Measurements from ENCODE around the gene ZMAT3. TPM values are rescaled to one million over a fixed set of nuclear protein-coding genes. Genes with fewer than 3 reads are reported as not detected.
"Not testable (repeated sequence)": the region's sequence is repeated elsewhere in the genome, so short reads cannot be mapped to it uniquely, and the experiment has no call there.

Gene ZMAT3
- total RNA-seq, 2 experiments from 2014 or later, result 14.1 to 15.1 TPM

GRCh38 chr3:179063945-179064560, 7.6 kb downstream of the ZMAT3 start:
- CTCF ChIA-PET, result interaction anchor here (0.6 to 2.0 kb wide), 4 partner anchors 10 to 83 kb away, joined by 3 to 6 read pairs (median 4); partner anchors contain the start of gene PIK3CA
- H3K27me3 Mint-ChIP-seq, result no peaks in the 10 kb centered on the region
- DNase-seq, result no peak
- no peak overlapping the region for H3K27ac Mint-ChIP-seq
- peaks cover 45% of the 10 kb centered on the region for H3K36me3 Mint-ChIP-seq
- H3K4me1 Mint-ChIP-seq, result peaks cover 8% of the 10 kb centered on the region
- ATAC-seq, result no peak
- H3K4me3 Mint-ChIP-seq, result no peak overlapping the region
- H3K9me3 Mint-ChIP-seq (ENCODE audit: low read depth), result no peaks in the 10 kb centered on the region

- no peak overlapping the region for H3K27ac Mint-ChIP-seq
- no peak for DNase-seq
- no peak overlapping the region for H3K4me3 Mint-ChIP-seq
- CTCF ChIA-PET, result no interaction called here
- H3K27me3 Mint-ChIP-seq, result no peaks in the 10 kb centered on the region
- H3K36me3 Mint-ChIP-seq, result peaks cover 47% of the 10 kb centered on the region
- H3K9me3 Mint-ChIP-seq (ENCODE audit: low read depth), result peaks cover 3% of the 10 kb centered on the region
- no peaks in the 10 kb centered on the region for H3K4me1 Mint-ChIP-seq
- ATAC-seq, result no peak
Observed at GRCh38 chr3:179056326-179056725, 15.3 kb downstream of the ZMAT3 start.

DNA sequence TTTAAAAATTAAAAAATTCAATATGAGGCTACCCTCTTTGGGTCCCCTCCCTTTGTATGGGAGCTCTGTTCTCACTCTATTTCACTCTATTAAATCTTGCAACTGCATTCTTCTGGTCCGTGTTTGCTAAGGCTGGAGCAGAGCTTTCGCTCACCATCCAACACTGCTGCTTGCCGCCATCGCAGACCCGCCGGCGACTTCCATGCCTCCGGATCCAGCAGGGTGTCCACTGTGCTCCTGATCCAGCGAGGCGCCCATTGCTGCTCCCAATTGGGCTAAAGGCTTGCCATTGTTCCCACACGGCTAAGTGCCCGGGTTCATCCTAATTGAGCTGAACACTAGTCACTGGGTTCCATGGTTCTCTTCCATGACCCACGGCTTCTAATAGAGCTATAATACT, 17.0 kb downstream of the ZMAT3 start:
- H3K27me3 Mint-ChIP-seq; DNase-seq; CTCF ChIA-PET; ATAC-seq; H3K9me3 Mint-ChIP-seq (ENCODE audit: low read depth); H3K4me3 Mint-ChIP-seq; H3K27ac Mint-ChIP-seq; H3K4me1 Mint-ChIP-seq: not testable (repeated sequence)
- H3K36me3 Mint-ChIP-seq, result peaks cover 50% of the 10 kb centered on the region

DNA sequence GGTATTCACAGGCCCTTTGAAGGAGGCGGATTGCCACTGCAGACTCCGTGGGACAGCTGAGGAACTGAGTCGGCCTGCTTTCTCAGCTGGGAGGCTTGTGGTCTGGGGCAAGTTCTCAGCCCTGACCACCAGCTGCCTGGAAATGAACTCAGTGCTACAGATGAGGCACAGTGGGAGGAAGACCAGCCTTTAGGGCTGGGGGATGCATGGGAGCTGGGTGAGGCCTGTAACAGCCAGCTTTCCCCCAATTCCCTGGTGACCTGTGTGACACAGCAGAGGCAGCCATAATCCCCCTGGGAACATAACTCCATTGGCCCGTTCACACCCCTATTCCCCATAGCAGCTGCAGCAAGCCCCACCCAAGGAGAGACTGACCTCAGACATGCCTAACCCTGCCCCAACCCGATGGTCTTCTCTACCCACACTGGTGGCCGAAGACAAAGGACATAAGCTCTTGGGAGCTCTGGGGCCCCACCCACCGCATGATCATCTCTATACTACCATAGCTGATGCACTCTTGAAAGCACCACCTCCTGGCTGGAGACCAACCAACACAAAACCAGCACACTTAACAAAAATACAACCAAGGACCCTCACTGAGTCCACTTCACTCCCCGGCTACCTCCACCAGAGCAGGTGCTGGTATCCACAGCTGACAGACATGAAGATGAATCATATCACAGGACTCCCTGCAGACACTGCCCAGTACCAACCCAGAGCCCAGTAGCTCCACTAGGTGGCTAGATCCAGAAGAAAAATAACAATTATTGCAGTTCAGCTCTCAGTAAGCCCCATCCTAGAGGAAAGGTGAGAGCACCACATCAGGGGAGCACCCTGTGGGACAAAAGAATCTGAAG, 24.9 kb downstream of the ZMAT3 start:
- ATAC-seq (peak; percentile 30), DNase-seq (no peak)
- CTCF ChIA-PET, result interaction anchor here (1.4 kb wide), 1 partner anchor 58 kb away, joined by 3 read pairs; no protein-coding TSS in a partner anchor
- Mint-ChIP-seq H3K27me3 (no peaks in the 10 kb centered on the region), H3K27ac (no peak overlapping the region), H3K36me3 (peaks cover 38% of the 10 kb centered on the region), H3K4me1 (peaks cover 20% of the 10 kb centered on the region), H3K9me3 (ENCODE audit: low read depth) (peaks cover 4% of the 10 kb centered on the region), H3K4me3 (no peak overlapping the region)

DNA sequence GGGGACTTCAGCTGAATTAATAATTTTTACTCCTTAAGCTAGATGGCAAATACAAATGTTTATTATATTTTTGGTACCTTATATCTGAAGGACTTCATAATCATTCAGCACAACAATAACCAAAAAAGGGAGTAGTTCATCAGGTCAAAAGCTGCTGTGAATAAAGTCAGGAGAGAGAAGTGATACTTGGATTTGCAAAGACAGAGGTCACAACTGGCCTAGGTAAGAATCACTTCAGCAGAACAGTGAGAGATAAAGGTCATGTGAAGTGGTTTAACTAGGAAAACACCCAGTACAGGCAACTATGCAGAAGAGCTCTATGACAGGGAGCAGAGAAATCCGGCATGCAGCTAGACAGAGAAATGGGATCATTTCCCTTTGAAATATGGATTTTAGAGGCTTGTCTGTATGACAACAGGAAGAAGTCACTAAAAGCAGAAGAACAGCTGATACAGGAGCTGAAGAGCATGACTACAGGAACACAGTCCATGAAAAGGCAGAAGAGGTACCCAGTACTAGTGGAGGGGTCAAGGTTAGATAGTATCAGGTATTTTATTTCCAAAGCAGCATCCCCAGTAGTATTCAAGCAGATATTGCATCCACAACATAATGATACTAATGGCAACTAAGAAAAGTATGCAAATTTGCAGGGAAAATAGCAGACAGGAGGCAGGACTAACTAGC, 25.7 kb downstream of the ZMAT3 start:
- Mint-ChIP-seq H3K27ac (no peak overlapping the region), H3K36me3 (peaks cover 38% of the 10 kb centered on the region), H3K4me3 (no peak overlapping the region), H3K4me1 (peaks cover 19% of the 10 kb centered on the region), H3K9me3 (ENCODE audit: low read depth) (peaks cover 3% of the 10 kb centered on the region), H3K27me3 (no peaks in the 10 kb centered on the region)
- DNase-seq (no peak), ATAC-seq (no peak)
- CTCF ChIA-PET, result interaction anchor here (1.4 kb wide), 1 partner anchor 59 kb away, joined by 3 read pairs; no protein-coding TSS in a partner anchor

DNA sequence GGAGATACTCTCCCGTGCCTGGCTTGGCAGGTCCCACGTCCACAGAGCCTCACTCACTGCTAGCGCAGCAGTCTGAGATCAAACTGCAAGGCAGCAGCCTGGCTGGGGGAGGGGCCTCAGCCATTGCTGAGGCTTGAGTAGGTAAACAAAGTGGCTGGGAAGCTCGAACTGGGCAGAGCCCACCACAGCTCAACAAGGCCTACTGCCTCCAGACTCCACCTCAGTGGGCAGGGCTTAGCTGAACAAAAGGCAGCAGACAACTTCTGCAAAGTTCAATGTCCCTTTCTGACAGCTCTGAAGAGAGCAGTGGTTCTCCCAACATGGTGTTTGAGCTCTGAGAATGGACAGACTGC, 32.7 kb downstream of the ZMAT3 start:
- ATAC-seq; CTCF ChIA-PET; H3K9me3 Mint-ChIP-seq (ENCODE audit: low read depth); H3K4me3 Mint-ChIP-seq; H3K27me3 Mint-ChIP-seq; DNase-seq; H3K27ac Mint-ChIP-seq: not testable (repeated sequence)
- Mint-ChIP-seq H3K36me3 (peaks cover 31% of the 10 kb centered on the region), H3K4me1 (peaks cover 12% of the 10 kb centered on the region)

DNA sequence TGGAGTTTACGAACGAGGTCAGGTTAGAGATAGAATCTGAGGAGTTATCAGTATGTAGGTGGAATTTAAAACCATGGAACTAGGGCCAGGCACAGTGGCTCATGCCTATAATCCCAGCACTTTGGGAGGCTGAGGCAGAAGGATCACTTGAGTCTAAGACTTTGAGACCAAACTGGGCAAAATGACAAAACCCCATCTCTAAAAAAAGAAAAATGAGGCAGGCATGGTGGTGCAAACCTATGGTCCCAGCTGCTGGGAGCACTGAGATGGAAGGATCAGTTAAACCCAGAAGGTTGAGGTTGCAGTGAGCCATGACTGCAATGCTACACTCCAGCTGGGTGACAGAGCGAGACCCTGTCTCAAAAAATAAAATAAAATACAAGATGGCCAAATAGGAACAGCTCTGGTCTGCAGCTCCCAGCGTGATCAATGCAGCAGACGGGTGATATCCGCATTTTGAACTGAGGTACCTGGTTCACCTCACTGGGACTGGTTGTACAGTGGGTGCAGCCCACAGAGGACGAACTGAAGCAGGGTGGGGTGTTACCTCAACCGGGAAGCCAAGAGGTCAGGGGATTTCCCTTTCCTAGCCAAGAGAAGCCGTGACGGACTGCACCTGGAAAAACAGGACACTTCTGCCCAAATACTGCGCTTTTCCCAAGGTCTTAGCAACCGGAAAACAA, 33.3 kb downstream of the ZMAT3 start:
- no peak for ATAC-seq
- CTCF ChIA-PET, result interaction anchor here (1.0 to 1.1 kb wide), 2 partner anchors 23 to 28 kb away, joined by 3 read pairs; no protein-coding TSS in a partner anchor
- Mint-ChIP-seq H3K4me1 (peaks cover 12% of the 10 kb centered on the region), H3K36me3 (peaks cover 28% of the 10 kb centered on the region), H3K9me3 (ENCODE audit: low read depth) (peaks cover 5% of the 10 kb centered on the region), H3K27me3 (no peaks in the 10 kb centered on the region), H3K4me3 (no peak overlapping the region), H3K27ac (no peak overlapping the region)
- no peak for DNase-seq

DNA sequence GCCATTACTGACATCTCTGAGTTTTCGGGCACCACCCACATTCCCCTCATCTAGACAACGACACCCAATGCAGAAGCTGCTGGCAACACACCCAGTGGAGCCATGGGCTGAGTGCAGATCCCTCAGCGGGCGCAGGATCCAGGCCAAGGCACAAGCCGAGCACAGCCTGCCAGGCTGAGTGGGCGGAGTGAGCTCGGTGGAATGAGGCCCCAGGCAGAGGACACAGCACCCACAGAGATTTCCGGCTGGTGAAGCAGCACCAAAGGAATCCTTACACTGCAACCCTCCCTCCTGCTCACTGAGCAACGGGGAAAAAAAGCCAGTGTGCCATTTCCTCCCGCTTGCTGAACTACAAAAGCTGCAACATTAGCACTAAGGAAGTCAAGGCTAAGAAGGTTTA, 34.3 kb downstream of the ZMAT3 start:
- H3K27ac Mint-ChIP-seq, result peak overlapping the region; percentile 55
- H3K27me3 Mint-ChIP-seq, result no peaks in the 10 kb centered on the region
- peak; percentile 45 for DNase-seq
- peaks cover 23% of the 10 kb centered on the region for H3K36me3 Mint-ChIP-seq
- H3K4me3 Mint-ChIP-seq, result no peak overlapping the region
- H3K4me1 Mint-ChIP-seq, result peaks cover 12% of the 10 kb centered on the region
- peak; percentile 85 for ATAC-seq
- CTCF ChIA-PET, result interaction anchor here (1.0 to 1.1 kb wide), 2 partner anchors 22 to 29 kb away, joined by 3 read pairs; no protein-coding TSS in a partner anchor
- H3K9me3 Mint-ChIP-seq (ENCODE audit: low read depth), result peaks cover 2% of the 10 kb centered on the region

- Mint-ChIP-seq H3K4me3 (no peak overlapping the region), H3K36me3 (peaks cover 23% of the 10 kb centered on the region), H3K9me3 (ENCODE audit: low read depth) (peaks cover 2% of the 10 kb centered on the region), H3K27me3 (no peaks in the 10 kb centered on the region), H3K27ac (no peak overlapping the region), H3K4me1 (peaks cover 12% of the 10 kb centered on the region)
- DNase-seq, result no peak
- CTCF ChIA-PET, result no interaction called here
- no peak for ATAC-seq
Observed at GRCh38 chr3:179036626-179037300, 34.8 kb downstream of the ZMAT3 start.

DNA sequence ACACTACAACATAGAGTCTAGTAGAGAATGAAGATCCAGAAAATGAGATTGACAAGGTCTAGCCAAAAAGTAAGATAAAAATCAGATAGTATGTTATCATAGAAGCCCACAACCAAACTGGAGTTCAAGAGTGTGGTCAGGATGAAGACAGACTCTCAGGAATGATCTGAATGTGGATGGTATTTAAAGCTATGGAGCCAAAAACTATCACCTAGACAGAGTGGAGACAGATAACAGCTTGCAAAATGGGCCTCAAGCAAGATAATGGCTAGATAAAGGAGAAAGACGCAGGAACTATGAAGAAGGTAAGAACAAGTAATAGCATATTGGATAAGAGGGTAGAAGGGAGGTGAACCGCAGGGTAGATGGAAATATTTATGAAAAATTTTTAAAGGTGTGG, 35.4 kb downstream of the ZMAT3 start:
- no peaks in the 10 kb centered on the region for H3K27me3 Mint-ChIP-seq
- H3K27ac Mint-ChIP-seq, result no peak overlapping the region
- H3K4me3 Mint-ChIP-seq, result no peak overlapping the region
- DNase-seq, result no peak
- peaks cover 12% of the 10 kb centered on the region for H3K4me1 Mint-ChIP-seq
- ATAC-seq, result no peak
- peaks cover 19% of the 10 kb centered on the region for H3K36me3 Mint-ChIP-seq
- H3K9me3 Mint-ChIP-seq (ENCODE audit: low read depth), result peaks cover 2% of the 10 kb centered on the region
- CTCF ChIA-PET, result no interaction called here

- CTCF ChIA-PET, result no interaction called here
- ATAC-seq (no peak), DNase-seq (no peak)
- Mint-ChIP-seq H3K4me3 (no peak overlapping the region), H3K27ac (no peak overlapping the region), H3K4me1 (peaks cover 12% of the 10 kb centered on the region), H3K9me3 (ENCODE audit: low read depth) (peaks cover 2% of the 10 kb centered on the region), H3K36me3 (peaks cover 19% of the 10 kb centered on the region), H3K27me3 (no peaks in the 10 kb centered on the region)
Observed at GRCh38 chr3:179035232-179035631, 36.4 kb downstream of the ZMAT3 start.

GRCh38 chr3:179033304-179033657, 38.3 kb downstream of the ZMAT3 start:
- H3K27me3 Mint-ChIP-seq; H3K27ac Mint-ChIP-seq; CTCF ChIA-PET; DNase-seq; H3K9me3 Mint-ChIP-seq (ENCODE audit: low read depth); ATAC-seq; H3K4me3 Mint-ChIP-seq: not testable (repeated sequence)
- Mint-ChIP-seq H3K4me1 (peaks cover 12% of the 10 kb centered on the region), H3K36me3 (peaks cover 18% of the 10 kb centered on the region)
